ENCODE results near the gene BCKDK. TPM values are rescaled to one million over a fixed set of nuclear protein-coding genes. Genes with fewer than 3 reads are reported as not detected.
"Not testable (repeated sequence)": the region's sequence is repeated elsewhere in the genome, so short reads cannot be mapped to it uniquely, and the experiment has no call there.

The BCKDK gene
- total RNA-seq, 1 donor: 28.1 TPM

DNA sequence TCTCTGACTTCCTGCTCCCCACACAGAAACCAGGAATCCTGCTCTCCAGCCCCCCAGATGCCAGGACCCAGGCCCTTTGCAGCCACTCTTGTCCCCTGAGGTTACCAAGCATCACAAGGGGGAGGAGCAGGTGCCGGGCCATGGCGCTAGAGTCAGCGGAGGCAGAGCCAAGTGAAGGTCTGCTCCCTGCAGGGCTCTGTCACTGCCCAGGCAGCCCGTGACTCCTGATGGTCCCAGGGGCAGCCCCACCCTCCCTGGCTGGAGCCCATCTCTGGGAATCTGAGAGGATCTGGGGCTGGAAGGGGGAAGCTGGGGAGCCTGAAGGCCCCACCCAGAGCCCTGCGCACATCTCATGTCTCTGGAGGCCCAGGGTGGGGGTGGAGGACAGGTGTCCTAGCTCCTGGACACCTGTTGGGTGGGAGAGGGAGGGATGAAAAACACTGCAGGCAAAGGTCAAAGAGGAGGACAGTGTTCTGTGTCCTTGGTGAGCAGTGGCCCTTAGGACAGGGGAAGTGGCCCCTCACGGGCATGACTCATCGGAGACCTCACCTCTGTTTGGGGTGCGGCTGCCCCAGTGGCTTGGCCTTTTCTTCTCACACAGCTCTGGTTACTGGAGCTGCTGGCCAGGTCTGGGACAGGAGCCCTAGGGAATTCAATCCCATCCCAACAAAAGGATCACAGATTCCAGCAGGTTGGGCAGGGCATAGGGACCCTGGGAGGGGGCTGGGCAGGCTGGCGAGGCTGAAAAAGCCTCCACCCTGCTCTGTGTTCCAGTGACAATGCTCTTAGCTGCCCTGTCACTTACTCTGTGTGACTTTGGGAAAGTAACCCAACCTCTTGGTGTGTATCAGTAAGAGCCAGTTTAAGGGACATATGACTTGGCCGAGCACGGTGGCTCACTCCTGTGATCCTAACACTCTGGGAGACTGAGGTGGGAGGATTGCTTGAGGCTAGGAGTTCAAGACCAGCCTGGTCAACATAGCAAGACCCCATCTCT, 42.0 kb downstream of the BCKDK start, which contains the start of gene PRSS36:
TSS of gene PRSS36 (minus strand) at position 173 of the 997 bp plus-strand sequence. CDS start at position 142, 31 bp downstream.
- H3K4me3 ChIP-seq (ENCODE audit: low read depth, low read length): no peak within 1 kb of the TSS
- TF ChIP-seq, protein P1, sequence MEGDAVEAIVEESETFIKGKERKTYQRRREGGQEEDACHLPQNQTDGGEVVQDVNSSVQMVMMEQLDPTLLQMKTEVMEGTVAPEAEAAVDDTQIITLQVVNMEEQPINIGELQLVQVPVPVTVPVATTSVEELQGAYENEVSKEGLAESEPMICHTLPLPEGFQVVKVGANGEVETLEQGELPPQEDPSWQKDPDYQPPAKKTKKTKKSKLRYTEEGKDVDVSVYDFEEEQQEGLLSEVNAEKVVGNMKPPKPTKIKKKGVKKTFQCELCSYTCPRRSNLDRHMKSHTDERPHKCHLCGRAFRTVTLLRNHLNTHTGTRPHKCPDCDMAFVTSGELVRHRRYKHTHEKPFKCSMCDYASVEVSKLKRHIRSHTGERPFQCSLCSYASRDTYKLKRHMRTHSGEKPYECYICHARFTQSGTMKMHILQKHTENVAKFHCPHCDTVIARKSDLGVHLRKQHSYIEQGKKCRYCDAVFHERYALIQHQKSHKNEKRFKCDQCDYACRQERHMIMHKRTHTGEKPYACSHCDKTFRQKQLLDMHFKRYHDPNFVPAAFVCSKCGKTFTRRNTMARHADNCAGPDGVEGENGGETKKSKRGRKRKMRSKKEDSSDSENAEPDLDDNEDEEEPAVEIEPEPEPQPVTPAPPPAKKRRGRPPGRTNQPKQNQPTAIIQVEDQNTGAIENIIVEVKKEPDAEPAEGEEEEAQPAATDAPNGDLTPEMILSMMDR (IDR thresholded peaks at IDR 0.05; ENCODE audit: insufficient read depth, low read depth, low read length): no peak
- no peak for DNase-seq (ENCODE audit: low read depth)

DNA sequence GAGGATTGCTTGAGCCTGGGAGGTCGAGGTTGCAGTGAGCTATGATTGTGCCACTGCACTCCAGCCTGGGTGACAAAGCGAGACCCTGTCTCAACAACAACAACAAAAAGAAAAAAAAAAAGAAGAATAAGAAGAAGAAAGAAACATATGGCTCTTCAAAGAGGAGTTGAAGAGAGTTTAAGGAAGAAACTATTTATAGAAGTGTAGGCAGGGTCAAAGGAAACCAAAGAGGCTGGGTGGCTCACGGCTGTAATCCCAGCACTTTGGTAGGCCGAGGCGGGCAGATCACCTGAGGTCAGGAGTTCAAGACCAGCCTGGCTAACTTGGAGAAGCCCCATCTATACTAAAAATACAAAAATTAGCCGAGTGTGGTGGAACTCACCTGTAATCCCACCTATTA, 42.8 kb downstream of the BCKDK start:
- not testable (repeated sequence) for H3K4me3 ChIP-seq (ENCODE audit: low read depth, low read length)

DNA sequence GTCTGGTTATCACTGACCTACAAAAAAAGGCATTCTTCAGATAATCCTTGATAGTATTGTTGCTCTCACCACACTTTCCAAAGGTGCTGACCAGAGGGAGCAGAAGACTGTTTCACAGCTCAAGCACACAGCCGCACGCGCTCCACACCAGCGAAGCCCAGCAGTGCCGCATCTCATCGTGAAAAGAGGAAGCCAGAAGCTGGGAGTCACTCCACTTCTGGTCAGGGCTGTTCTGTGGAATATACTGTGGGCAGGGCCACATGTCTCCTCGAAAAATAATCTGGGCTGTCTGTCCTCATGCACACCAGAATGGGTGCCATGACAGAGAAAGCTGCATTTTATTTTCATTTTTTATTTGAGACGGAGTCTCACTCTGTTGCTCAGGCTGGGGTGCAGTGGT, 49.0 kb downstream of the BCKDK start:
- no peak for DNase-seq (ENCODE audit: low read depth)
- H3K4me3 ChIP-seq (ENCODE audit: low read depth, low read length): no peak overlapping the region
- TF ChIP-seq, protein P1 (IDR thresholded peaks at IDR 0.05; ENCODE audit: insufficient read depth, low read depth, low read length): no peak

More for the DNA sequence above, 42.8 kb downstream of the BCKDK start:
- DNase-seq (ENCODE audit: low read depth): not testable (repeated sequence)

Other genes starting within 250 kb of the BCKDK start
- 35.0 and 51.2 TPM in 2 replicates for gene BCL7C, start 214.3 kb upstream of the BCKDK start, total RNA-seq
- 3.2 and 3.5 TPM in 2 replicates for gene CTF1, start 211.8 kb upstream of the BCKDK start, total RNA-seq
- gene FBXL19, start 184.8 kb upstream of the BCKDK start, total RNA-seq: 26.8 and 29.3 TPM in 2 replicates
- 43.6 and 45.7 TPM in 2 replicates for gene ORAI3, start 159.3 kb upstream of the BCKDK start, total RNA-seq
- 3.5 and 8.1 TPM in 2 replicates for gene SETD1A, start 150.6 kb upstream of the BCKDK start, total RNA-seq
- 24.8 and 26.8 TPM in 2 replicates for gene HSD3B7, start 123.2 kb upstream of the BCKDK start, total RNA-seq
- 2.2 and 2.6 TPM in 2 replicates for gene STX1B, start 97.7 kb upstream of the BCKDK start, total RNA-seq
- gene STX4, start 74.8 kb upstream of the BCKDK start, total RNA-seq: 15.5 and 24.2 TPM in 2 replicates
- 16.0 and 27.1 TPM in 2 replicates for gene ZNF668, start 34.1 kb upstream of the BCKDK start, total RNA-seq
- 13.4 and 15.8 TPM in 2 replicates for gene ZNF646, start 34.0 kb upstream of the BCKDK start, total RNA-seq
- 1.7 and 1.9 TPM in 2 replicates for gene PRSS53, start 19.4 kb upstream of the BCKDK start, total RNA-seq
- 68.2 and 76.0 TPM in 2 replicates for gene VKORC1, start 13.6 kb upstream of the BCKDK start, total RNA-seq
- gene KAT8, start 9.3 kb downstream of the BCKDK start, total RNA-seq: 23.8 and 24.6 TPM in 2 replicates
- under 0.01 TPM in 1 of 2 replicates, not detected in the other for gene PRSS8, start 27.3 kb downstream of the BCKDK start, total RNA-seq
- under 0.01 and 0.32 TPM in 2 replicates for gene PRSS36, start 41.7 kb downstream of the BCKDK start, total RNA-seq
- gene FUS, start 71.8 kb downstream of the BCKDK start, total RNA-seq: 47.4 and 54.4 TPM in 2 replicates
- gene PYCARD, start 94.4 kb downstream of the BCKDK start, total RNA-seq: 85.9 and 176 TPM in 2 replicates
- gene TRIM72, start 105.7 kb downstream of the BCKDK start, total RNA-seq: not detected in 2 replicates
- gene PYDC1, start 108.7 kb downstream of the BCKDK start, total RNA-seq: not detected in 2 replicates
- gene ITGAM, start 151.6 kb downstream of the BCKDK start, total RNA-seq: not detected in 2 replicates
- gene ITGAX, start 246.8 kb downstream of the BCKDK start, total RNA-seq: not detected in 2 replicates